Tibial artery (tissue), 4 donors: ENCODE results near the gene CAMTA1.

Experiments used
- DNase-seq, 2 donors: peaks; one replicate each; pipeline ENCODE4 v3.0.0-alpha.2; 2019
- H3K27ac ChIP-seq, 2 donors: fragments of 200-600 bp; sonication (generic) in 1 of 2; 1 replicate in 1 of 2; 2 replicates in 1 of 2; pipeline ENCODE4 v1.5.1; 2018 to 2019; ENCODE audit warnings: mild to moderate bottlenecking in 1 of 2
- H3K27me3 ChIP-seq, 2 donors: fragments of 200-600 bp; sonication (generic) in 1 of 2; one replicate each; pipeline versions ENCODE4 v1.5.1 to v1.6.0; 2016 to 2019
- H3K36me3 ChIP-seq, 3 donors: fragments of 200-600 bp; sonication (generic) in 2 of 3; one replicate each; pipeline ENCODE4 v1.5.1; 2016 to 2019; ENCODE audit warnings: mild to moderate bottlenecking in 2 of 3
- H3K4me1 ChIP-seq, 4 donors: fragments of 200-600 bp; sonication (generic) in 2 of 4; 1 replicate in 3 of 4; 2 replicates in 1 of 4; pipeline ENCODE4 v1.5.1; 2016 to 2019
- H3K4me3 ChIP-seq, 2 donors: fragments of 200-600 bp; sonication (generic) in 1 of 2; 1 replicate in 1 of 2; 2 replicates in 1 of 2; pipeline ENCODE4 v1.5.1; 2018 to 2019; ENCODE audit warnings: mild to moderate bottlenecking in 2 of 2
- H3K9me3 ChIP-seq, 3 donors: fragments of 200-600 bp; sonication (generic) in 1 of 3; one replicate each; pipeline ENCODE4 v1.5.1; 2016 to 2019
- intact Hi-C: fragments of 100-400 bp; cut with DNase I; formaldehyde crosslinking; loops from one replicate; pipeline ENCODE4 v1.15.0; 2023; ENCODE audit warnings: low total_unique reads
- TF ChIP-seq, protein P1 (sequence below), 2 experiments: fragments of 200-600 bp in 1 of 2; fragments of 450-650 bp in 1 of 2; IDR thresholded peaks; one replicate each; pipeline ENCODE4 v1.5.1; 2017 to 2019; ENCODE audit warnings: antibody characterized with exemption in 2 of 2, mild to moderate bottlenecking in 1 of 2, moderate library complexity in 1 of 2

The CAMTA1 gene

GRCh38 chr1:7250597-7251453, 465.6 kb downstream of the CAMTA1 start:
- Histone ChIP-seq H3K4me1 (no peaks in the 10 kb centered on the region), H3K4me3 (no peak overlapping the region), H3K36me3 (no peaks in the 10 kb centered on the region), H3K27ac (no peak overlapping the region), H3K27me3 (peaks cover 0 to 25% of the 10 kb centered on the region in 2 donors), H3K9me3 (no peaks in the 10 kb centered on the region)
- intact Hi-C loops = no loop called here
- no peak for DNase-seq
- TF ChIP-seq, protein P1, sequence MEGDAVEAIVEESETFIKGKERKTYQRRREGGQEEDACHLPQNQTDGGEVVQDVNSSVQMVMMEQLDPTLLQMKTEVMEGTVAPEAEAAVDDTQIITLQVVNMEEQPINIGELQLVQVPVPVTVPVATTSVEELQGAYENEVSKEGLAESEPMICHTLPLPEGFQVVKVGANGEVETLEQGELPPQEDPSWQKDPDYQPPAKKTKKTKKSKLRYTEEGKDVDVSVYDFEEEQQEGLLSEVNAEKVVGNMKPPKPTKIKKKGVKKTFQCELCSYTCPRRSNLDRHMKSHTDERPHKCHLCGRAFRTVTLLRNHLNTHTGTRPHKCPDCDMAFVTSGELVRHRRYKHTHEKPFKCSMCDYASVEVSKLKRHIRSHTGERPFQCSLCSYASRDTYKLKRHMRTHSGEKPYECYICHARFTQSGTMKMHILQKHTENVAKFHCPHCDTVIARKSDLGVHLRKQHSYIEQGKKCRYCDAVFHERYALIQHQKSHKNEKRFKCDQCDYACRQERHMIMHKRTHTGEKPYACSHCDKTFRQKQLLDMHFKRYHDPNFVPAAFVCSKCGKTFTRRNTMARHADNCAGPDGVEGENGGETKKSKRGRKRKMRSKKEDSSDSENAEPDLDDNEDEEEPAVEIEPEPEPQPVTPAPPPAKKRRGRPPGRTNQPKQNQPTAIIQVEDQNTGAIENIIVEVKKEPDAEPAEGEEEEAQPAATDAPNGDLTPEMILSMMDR (IDR thresholded peaks at IDR 0.05) = no peak

DNA sequence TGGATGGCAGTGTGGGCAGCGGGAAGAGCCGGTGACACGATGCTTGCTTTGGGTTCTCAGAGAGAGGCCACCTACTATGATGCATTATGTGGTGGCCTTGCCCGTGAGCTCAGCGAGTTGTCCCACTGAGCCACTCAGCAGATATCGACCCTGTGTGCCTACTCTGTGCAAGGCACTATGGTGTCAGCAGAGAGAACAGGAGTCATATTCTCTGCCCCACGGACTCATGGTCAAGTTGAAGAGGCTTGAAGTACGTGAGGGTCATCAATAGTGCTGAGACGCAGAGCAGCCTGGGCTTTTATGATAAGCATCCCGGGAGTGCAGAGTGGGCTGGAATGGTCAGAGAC, 466.2 kb downstream of the CAMTA1 start:
- intact Hi-C loops = no loop called here
- Histone ChIP-seq H3K36me3 (no peaks in the 10 kb centered on the region), H3K4me1 (no peaks in the 10 kb centered on the region), H3K9me3 (no peaks in the 10 kb centered on the region), H3K27ac (no peak overlapping the region), H3K27me3 (peaks cover 0 to 21% of the 10 kb centered on the region in 2 donors), H3K4me3 (no peak overlapping the region)
- TF ChIP-seq, protein P1 (IDR thresholded peaks at IDR 0.05) = no peak
- no peak for DNase-seq

DNA sequence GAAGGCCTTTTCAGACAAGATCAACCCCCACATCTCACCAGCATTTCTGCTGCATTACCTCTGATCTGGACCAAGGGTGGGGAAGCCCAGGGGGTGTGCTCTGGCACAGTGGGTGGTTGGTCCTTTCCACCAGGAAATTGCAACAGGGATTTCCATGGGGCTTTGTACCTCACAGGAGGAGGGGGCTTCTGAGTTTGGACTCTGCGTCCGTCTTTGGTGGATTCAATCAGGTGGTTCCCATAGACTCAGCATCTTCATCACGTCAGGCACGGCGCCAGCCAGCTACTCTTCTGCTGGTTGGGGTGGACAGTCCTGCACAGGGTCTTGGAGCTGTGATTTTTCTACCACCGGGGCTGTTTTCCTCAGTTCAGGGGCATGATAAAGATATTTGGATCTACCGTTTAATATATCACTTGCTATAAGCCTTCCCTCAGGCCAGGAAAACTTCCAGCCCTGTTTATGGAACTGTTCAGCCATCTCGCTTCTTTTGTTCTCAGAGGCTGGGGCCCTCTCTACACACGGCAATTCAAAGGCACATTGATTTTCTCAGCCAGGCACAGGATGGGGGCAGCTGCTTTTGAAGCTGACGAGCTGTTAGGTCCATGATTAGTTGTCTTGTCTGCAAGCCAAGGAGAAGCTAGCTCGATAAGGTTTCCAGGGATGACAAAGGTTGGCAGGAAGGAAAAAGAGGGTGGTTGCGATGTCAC, 467.3 kb downstream of the CAMTA1 start:
- peaks cover 0 to 21% of the 10 kb centered on the region in 2 donors for H3K27me3 ChIP-seq
- H3K36me3 ChIP-seq = no peaks in the 10 kb centered on the region
- no peak overlapping the region for H3K27ac ChIP-seq
- no peak overlapping the region for H3K4me3 ChIP-seq
- intact Hi-C loops = no loop called here
- H3K9me3 ChIP-seq = no peaks in the 10 kb centered on the region
- no peak for DNase-seq
- H3K4me1 ChIP-seq = no peaks in the 10 kb centered on the region
- TF ChIP-seq, protein P1 (IDR thresholded peaks at IDR 0.05) = no peak

DNA sequence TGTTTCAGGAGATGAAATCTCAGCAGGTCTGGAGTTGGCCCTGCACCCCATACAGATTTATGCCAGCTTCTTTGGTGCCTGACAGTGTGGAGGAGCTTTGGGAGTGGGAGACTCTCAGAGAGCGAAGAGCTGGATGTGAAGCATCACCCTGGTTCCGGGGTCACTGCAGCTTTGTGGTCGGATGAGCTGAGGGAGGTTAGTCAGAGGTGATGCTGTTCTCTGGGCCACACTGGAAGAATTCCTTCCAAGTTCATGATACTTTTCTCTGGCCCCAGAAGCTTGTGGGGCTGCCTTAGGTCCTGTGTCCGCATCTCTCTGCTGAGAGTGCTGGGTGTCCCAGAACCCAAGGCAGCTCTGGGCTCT, 467.8 kb downstream of the CAMTA1 start:
- H3K9me3 ChIP-seq = no peaks in the 10 kb centered on the region
- H3K4me1 ChIP-seq = no peaks in the 10 kb centered on the region
- H3K27me3 ChIP-seq = peaks cover 0 to 20% of the 10 kb centered on the region in 2 donors
- intact Hi-C loops = no loop called here
- no peak overlapping the region for H3K27ac ChIP-seq
- TF ChIP-seq, protein P1 (IDR thresholded peaks at IDR 0.05) = no peak
- no peak for DNase-seq
- no peak overlapping the region for H3K4me3 ChIP-seq
- no peaks in the 10 kb centered on the region for H3K36me3 ChIP-seq

- no peak for DNase-seq
- Histone ChIP-seq H3K4me1 (no peaks in the 10 kb centered on the region), H3K27ac (no peak overlapping the region), H3K27me3 (peaks cover 0 to 13% of the 10 kb centered on the region in 2 donors), H3K36me3 (no peaks in the 10 kb centered on the region), H3K9me3 (no peaks in the 10 kb centered on the region), H3K4me3 (no peak overlapping the region)
- intact Hi-C loops = no loop called here
- TF ChIP-seq, protein P1 (IDR thresholded peaks at IDR 0.05) = no peak
These were observed 468.8 kb downstream of the CAMTA1 start for GRCh38 chr1:7253988-7254587.
